Neural progenitor cell (in vitro differentiated cells): ENCODE data around the gene LZTS2. TPM values are rescaled to one million over a fixed set of nuclear protein-coding genes. Genes with fewer than 3 reads are reported as not detected.

Experiments used
- DNase-seq: peaks from one replicate; pipeline ENCODE4 v3.0.0-alpha.2; 2016; ENCODE audit warnings: low spot score
- H2AFZ ChIP-seq: fragments of 200-600 bp; sonication (generic); replicated peaks from 2 replicates; pipeline ENCODE4 v1.6.1; 2016; ENCODE audit warnings: antibody characterized with exemption
- H3F3A ChIP-seq: fragments of 200-600 bp; sonication (generic); 2 replicates; pipeline ENCODE4 v1.6.1; 2016; ENCODE audit warnings: antibody characterized with exemption, low read depth
- H3K27ac ChIP-seq: fragments of 200-600 bp; sonication (generic); 2 replicates; pipeline ENCODE4 v1.5.1; 2016; ENCODE audit warnings: mild to moderate bottlenecking
- H3K27me3 ChIP-seq: fragments of 200-600 bp; sonication (generic); 2 replicates; pipeline ENCODE4 v1.6.1; 2016; ENCODE audit warnings: mild to moderate bottlenecking, moderate library complexity
- H3K36me3 ChIP-seq: fragments of 200-600 bp; sonication (generic); 2 replicates; pipeline ENCODE4 v1.5.1; 2016
- H3K4me1 ChIP-seq: fragments of 200-600 bp; sonication (generic); 2 replicates; pipeline ENCODE4 v1.6.1; 2016; ENCODE audit warnings: mixed run types
- H3K4me2 ChIP-seq: fragments of 200-600 bp; sonication (generic); 2 replicates; pipeline ENCODE4 v1.6.1; 2016
- H3K4me3 ChIP-seq: fragments of 200-600 bp; sonication (generic); 2 replicates; pipeline ENCODE4 v1.5.1; 2016
- H3K79me2 ChIP-seq: fragments of 200-600 bp; sonication (generic); 2 replicates; pipeline ENCODE4 v1.6.1; 2016; ENCODE audit warnings: low read depth
- H3K9ac ChIP-seq: fragments of 200-600 bp; sonication (generic); 2 replicates; pipeline ENCODE4 v1.6.1; 2016
- H3K9me3 ChIP-seq: fragments of 200-600 bp; sonication (generic); 2 replicates; pipeline ENCODE4 v1.5.1; 2016; ENCODE audit warnings: low read depth
- H4K20me1 ChIP-seq: fragments of 200-600 bp; sonication (generic); 2 replicates; pipeline ENCODE4 v1.6.1; 2016; ENCODE audit warnings: low read depth
- H3K27ac Mint-ChIP-seq: 3 replicates; pipeline ENCODE4 v1.8.0; 2021; ENCODE audit warnings: mixed read lengths
- H3K27me3 Mint-ChIP-seq: 2 replicates; pipeline ENCODE4 v1.8.0; 2022; ENCODE audit warnings: low read depth, mild to moderate bottlenecking, inconsistent platforms, moderate library complexity, mixed read lengths; ENCODE audit not compliant: insufficient read depth
- H3K36me3 Mint-ChIP-seq: 3 replicates; pipeline ENCODE4 v1.8.0; 2021; ENCODE audit warnings: mixed read lengths
- H3K4me1 Mint-ChIP-seq: 3 replicates; pipeline ENCODE4 v1.8.0; 2021; ENCODE audit warnings: mixed read lengths
- H3K4me3 Mint-ChIP-seq: 3 replicates; pipeline ENCODE4 v1.8.0; 2021; ENCODE audit warnings: mild to moderate bottlenecking, moderate library complexity, mixed read lengths
- H3K9me3 Mint-ChIP-seq: 3 replicates; pipeline ENCODE4 v1.8.0; 2020; ENCODE audit warnings: mixed read lengths
- CTCF ChIP-seq: fragments of 200-600 bp; sonication (generic); IDR thresholded peaks from 2 replicates; pipeline ENCODE4 v1.5.1; 2017; ENCODE audit warnings: antibody characterized with exemption, mild to moderate bottlenecking
- EZH2 ChIP-seq: fragments of 200-600 bp; sonication (generic); IDR thresholded peaks from 2 replicates; pipeline ENCODE4 v1.6.1; 2017; ENCODE audit warnings: antibody characterized with exemption, mild to moderate bottlenecking, moderate library complexity
- EZH2phosphoT487 ChIP-seq: fragments of 200-600 bp; sonication (generic); IDR thresholded peaks from 2 replicates; pipeline ENCODE4 v1.6.1; 2017; ENCODE audit warnings: antibody characterized with exemption
- total RNA-seq: library from RNA; depleted of rRNA; stranded (reverse); fragments of >200 nt; gene quantifications from 2 replicates; pipeline ENCODE4 v1.2.3, GENCODE V29; 2015; ENCODE audit warnings: low replicate concordance

LZTS2 gene
- total RNA-seq, 1 donor from 2014 or later, result 34.7 TPM

GRCh38 chr10:100996678-100997359 is 2.8 kb upstream of the LZTS2 start:
- peak overlapping the region; percentile 85 for H3K4me2 ChIP-seq
- peak; percentile 80 for DNase-seq
- peaks cover 8% of the 10 kb centered on the region for H4K20me1 ChIP-seq
- Mint-ChIP-seq H3K27ac (no peak overlapping the region), H3K9me3 (no peaks in the 10 kb centered on the region), H3K4me1 (peaks cover 16% of the 10 kb centered on the region), H3K36me3 (peaks cover 5% of the 10 kb centered on the region), H3K4me3 (peak overlapping the region; percentile 92), H3K27me3 (peaks cover 8% of the 10 kb centered on the region)
- TF ChIP-seq EZH2 (no peak), CTCF (no peak), EZH2phosphoT487 (no peak)
- peak overlapping the region; percentile 4 for H3K27ac ChIP-seq
- peaks cover 13% of the 10 kb centered on the region for H3K4me1 ChIP-seq
- H3K79me2 ChIP-seq, result peaks cover 26% of the 10 kb centered on the region
- H3K9ac ChIP-seq, result no peak overlapping the region
- H3F3A ChIP-seq, result peaks cover 57% of the 10 kb centered on the region
- H3K9me3 ChIP-seq, result no peaks in the 10 kb centered on the region
- H2AFZ ChIP-seq, result peak overlapping the region; percentile 96
- peak overlapping the region; percentile 96 for H3K4me3 ChIP-seq
- no peaks in the 10 kb centered on the region for H3K27me3 ChIP-seq
- H3K36me3 ChIP-seq, result no peaks in the 10 kb centered on the region

- TF ChIP-seq CTCF (peak; percentile 82), EZH2 (no peak)
- H3K4me3 ChIP-seq, result peak overlapping the region; percentile 96
- no peaks in the 10 kb centered on the region for H3K9me3 ChIP-seq
- peaks cover 15% of the 10 kb centered on the region for H4K20me1 ChIP-seq
- peak overlapping the region; percentile 92 for H3K4me3 Mint-ChIP-seq
- H3K27me3 Mint-ChIP-seq, result peaks cover 8% of the 10 kb centered on the region
- H2AFZ ChIP-seq, result peak overlapping the region; percentile 96
- peaks cover 34% of the 10 kb centered on the region for H3K79me2 ChIP-seq
- no peaks in the 10 kb centered on the region for H3K36me3 ChIP-seq
- peak; percentile 92 for DNase-seq
- peaks cover 57% of the 10 kb centered on the region for H3F3A ChIP-seq
- H3K9me3 Mint-ChIP-seq, result no peaks in the 10 kb centered on the region
- no peak overlapping the region for H3K9ac ChIP-seq
- peaks cover 13% of the 10 kb centered on the region for H3K4me1 ChIP-seq
- no peaks in the 10 kb centered on the region for H3K27me3 ChIP-seq
- peak overlapping the region; percentile 85 for H3K4me2 ChIP-seq
- peaks cover 16% of the 10 kb centered on the region for H3K4me1 Mint-ChIP-seq
- H3K27ac ChIP-seq, result peak overlapping the region; percentile 47
- peaks cover 5% of the 10 kb centered on the region for H3K36me3 Mint-ChIP-seq
- H3K27ac Mint-ChIP-seq, result peak overlapping the region; percentile 95
These were observed 2.0 kb upstream of the LZTS2 start for GRCh38 chr10:100997360-100998182.

- H3K9me3 ChIP-seq, result no peaks in the 10 kb centered on the region
- H3K27ac ChIP-seq, result peak overlapping the region; percentile 47
- peak overlapping the region; percentile 85 for H3K4me2 ChIP-seq
- H3K4me1 ChIP-seq, result peaks cover 13% of the 10 kb centered on the region
- peak; percentile 87 for DNase-seq
- peaks cover 56% of the 10 kb centered on the region for H3F3A ChIP-seq
- H3K27me3 ChIP-seq, result no peaks in the 10 kb centered on the region
- no peak overlapping the region for H3K9ac ChIP-seq
- Mint-ChIP-seq H3K9me3 (no peaks in the 10 kb centered on the region), H3K36me3 (peaks cover 9% of the 10 kb centered on the region), H3K4me1 (peaks cover 16% of the 10 kb centered on the region), H3K27ac (peak overlapping the region; percentile 95), H3K4me3 (peak overlapping the region; percentile 90), H3K27me3 (peaks cover 10% of the 10 kb centered on the region)
- H2AFZ ChIP-seq, result peak overlapping the region; percentile 8
- H3K79me2 ChIP-seq, result peaks cover 42% of the 10 kb centered on the region
- TF ChIP-seq EZH2 (no peak), CTCF (no peak), EZH2phosphoT487 (no peak)
- H3K36me3 ChIP-seq, result no peaks in the 10 kb centered on the region
- peak overlapping the region; percentile 96 for H3K4me3 ChIP-seq
- peaks cover 18% of the 10 kb centered on the region for H4K20me1 ChIP-seq
These were observed 1.2 kb upstream of the LZTS2 start for GRCh38 chr10:100998183-100998990.
